ENCODE data around the gene HYLS1.

The HYLS1 gene

DNA sequence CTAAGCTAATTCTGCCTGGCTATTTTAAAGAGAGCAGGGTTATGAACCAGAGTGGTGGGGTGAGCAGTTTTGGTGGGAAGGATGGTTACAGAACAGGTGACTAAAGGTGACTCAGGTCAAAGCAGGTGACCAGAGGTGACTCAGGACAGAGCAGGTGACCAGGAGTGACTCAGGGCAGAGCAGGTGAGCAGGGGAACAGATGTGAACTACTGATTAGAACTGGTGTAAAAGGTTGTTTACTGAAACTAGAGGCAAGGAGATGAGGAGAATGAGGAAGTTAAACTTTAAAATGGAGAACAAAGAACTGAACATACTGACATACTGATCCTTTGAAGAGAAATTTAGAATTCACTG is 15.4 kb upstream of the HYLS1 start:
- no peak overlapping the region for H3K27ac ChIP-seq
- no peak for TF ChIP-seq ZFX (IDR thresholded peaks at IDR 0.05; ENCODE audit: borderline replicate concordance)
- TF ChIP-seq CTCF (IDR thresholded peaks at IDR 0.05), result no peak

GRCh38 chr11:125873881-125874555 is 13.4 kb upstream of the HYLS1 start:
- peak overlapping the region; percentile 90 for H3K27ac ChIP-seq

DNA sequence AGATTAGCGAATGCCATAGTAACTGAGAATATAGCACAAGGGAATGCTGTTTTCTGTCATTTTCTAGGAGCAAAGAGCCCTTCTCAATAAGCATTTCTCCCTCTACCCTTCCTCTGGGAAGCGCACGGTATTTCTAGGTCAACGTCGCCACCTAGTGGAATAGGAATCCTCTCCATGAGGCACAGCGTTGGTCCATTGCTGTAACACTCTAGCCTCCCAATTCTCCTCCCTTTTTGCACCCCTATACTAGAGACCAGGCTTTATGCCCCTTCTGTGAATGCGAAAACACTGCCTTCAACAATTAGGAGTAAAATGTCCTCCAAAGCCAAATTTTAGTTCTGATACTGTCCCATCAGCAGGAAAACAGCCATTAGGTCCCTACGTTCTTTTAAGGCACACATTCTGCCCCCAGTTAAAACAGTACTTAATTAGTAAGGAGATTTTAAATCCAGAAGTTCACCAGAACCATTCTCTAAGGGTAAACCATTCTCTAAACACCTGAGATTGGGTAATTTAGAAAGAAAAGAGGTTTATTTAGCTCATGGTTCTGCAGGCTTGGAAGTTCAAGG is 12.8 kb upstream of the HYLS1 start:
- TF ChIP-seq ZFX (IDR thresholded peaks at IDR 0.05; ENCODE audit: borderline replicate concordance) (no peak), CTCF (IDR thresholded peaks at IDR 0.05) (peak; percentile 81)
- peak overlapping the region; percentile 90 for H3K27ac ChIP-seq

More at GRCh38 chr11:125873881-125874555, 13.4 kb upstream of the HYLS1 start:
- TF ChIP-seq CTCF (IDR thresholded peaks at IDR 0.05), result no peak
- TF ChIP-seq ZFX (IDR thresholded peaks at IDR 0.05; ENCODE audit: borderline replicate concordance), result no peak

DNA sequence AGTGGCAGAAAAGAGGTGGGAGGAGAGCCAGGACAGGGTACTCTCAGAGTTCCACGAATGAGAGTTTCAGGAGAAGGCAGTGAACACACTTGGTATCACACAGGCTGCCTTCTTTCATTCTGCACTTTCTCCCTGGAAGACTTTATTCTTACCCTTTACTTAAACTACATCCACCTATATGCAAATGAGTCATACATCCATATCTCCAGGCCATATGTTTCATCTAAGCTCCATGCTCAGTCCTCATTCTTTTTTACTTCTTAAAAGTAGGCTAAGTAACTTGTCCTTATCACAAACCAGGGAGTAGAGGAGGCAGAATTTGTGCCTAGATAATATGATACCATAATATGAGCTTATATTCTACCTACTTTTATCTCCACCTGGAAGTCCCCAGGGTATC is 6.2 kb upstream of the HYLS1 start:
- TF ChIP-seq CTCF (IDR thresholded peaks at IDR 0.05) (no peak), ZFX (IDR thresholded peaks at IDR 0.05; ENCODE audit: borderline replicate concordance) (no peak)
- no peak overlapping the region for H3K27ac ChIP-seq

DNA sequence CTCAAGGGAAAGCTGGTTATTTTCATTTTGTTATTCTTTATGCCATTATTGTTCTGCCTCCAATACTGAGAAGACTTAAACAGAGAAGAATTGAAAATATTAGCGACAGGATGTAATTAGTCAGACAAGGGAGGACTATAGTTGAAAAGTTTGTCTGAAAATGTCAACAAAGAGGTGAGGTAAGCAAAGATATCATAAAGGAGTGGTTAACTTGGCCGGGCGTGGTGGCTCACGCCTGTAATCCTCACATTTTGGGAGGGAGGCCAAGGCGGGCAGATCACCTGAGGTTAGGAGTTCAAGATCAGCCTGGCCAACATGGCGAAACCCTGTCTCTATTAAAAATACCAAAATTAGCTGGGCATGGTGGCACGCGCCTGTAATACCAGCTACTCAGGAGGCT is 4.1 kb upstream of the HYLS1 start:
- H3K27ac ChIP-seq, result no peak overlapping the region
- no peak for TF ChIP-seq CTCF (IDR thresholded peaks at IDR 0.05)

DNA sequence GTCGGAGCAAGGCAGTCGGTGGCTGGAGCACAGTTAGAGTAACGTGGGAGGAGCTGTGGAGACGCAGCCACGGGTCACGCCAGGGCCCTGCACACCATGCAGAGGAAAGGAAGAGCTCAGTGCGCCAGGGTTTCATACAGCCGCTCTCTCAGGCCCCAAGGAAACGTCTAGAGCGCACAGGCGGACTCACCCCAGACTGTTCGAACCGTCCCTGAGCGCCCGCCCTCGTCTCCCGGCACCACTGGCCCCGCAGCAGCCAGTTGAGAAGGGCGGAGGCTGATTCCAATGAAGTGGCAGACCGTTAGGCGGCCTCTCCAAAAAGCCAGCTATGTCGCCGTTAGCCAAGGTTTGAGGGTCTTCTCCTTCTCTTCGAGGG is 483 bp upstream of the HYLS1 start:
- peak overlapping the region; percentile 93 for H3K27ac ChIP-seq

More for the DNA sequence above, 483 bp upstream of the HYLS1 start:
- no peak for TF ChIP-seq ZFX (IDR thresholded peaks at IDR 0.05; ENCODE audit: borderline replicate concordance)
- no peak for TF ChIP-seq CTCF (IDR thresholded peaks at IDR 0.05)

Measured in 22Rv1 (cell line).